HepG2 (cell line): ENCODE data around the gene LRRC45. TPM values are rescaled to one million over a fixed set of nuclear protein-coding genes. Genes with fewer than 3 reads are reported as not detected.

Experiments used
- AGO1 ChIP-seq: fragments of 200-400 bp; formaldehyde crosslinking; IDR thresholded peaks from 2 replicates; pipeline ENCODE4 v1.6.1; 2017; ENCODE audit warnings: mild to moderate bottlenecking, low read depth, low read length, moderate library complexity; ENCODE audit not compliant: poor library complexity, severe bottlenecking
- ATF7-NPFF ChIP-seq: sonication (generic); formaldehyde crosslinking; IDR thresholded peaks from 2 replicates; pipeline ENCODE4 v1.8.1; 2023; ENCODE audit warnings: mild to moderate bottlenecking, low read depth, missing genetic modification reagents, moderate library complexity
- FOSL2 ChIP-seq: sonication (generic); formaldehyde crosslinking; IDR thresholded peaks from 2 replicates; pipeline ENCODE4 v1.4.0; 2020; ENCODE audit warnings: missing genetic modification reagents
- HOXA3 ChIP-seq: sonication (generic); formaldehyde crosslinking; IDR thresholded peaks from 2 replicates; pipeline ENCODE4 v1.5.0; 2020; ENCODE audit warnings: missing genetic modification reagents
- MTA1 ChIP-seq: sonication (generic); formaldehyde crosslinking; IDR thresholded peaks from 2 replicates; pipeline ENCODE4 v1.4.0; 2020; ENCODE audit warnings: missing genetic modification reagents, mild to moderate bottlenecking, borderline replicate concordance
- PHB2 ChIP-seq: fragments of 450-650 bp; IDR thresholded peaks from 2 replicates; pipeline ENCODE4 v1.6.1; 2018; ENCODE audit not compliant: partially characterized antibody
- SP5 ChIP-seq: IDR thresholded peaks from 2 replicates; pipeline ENCODE4 v1.6.1; 2016; ENCODE audit warnings: low read depth, borderline replicate concordance
- STAG1 ChIP-seq: sonication (generic); formaldehyde crosslinking; IDR thresholded peaks from 2 replicates; pipeline ENCODE4 v1.4.0; 2020; ENCODE audit warnings: missing genetic modification reagents
- TBX2 ChIP-seq: sonication (generic); formaldehyde crosslinking; IDR thresholded peaks from 2 replicates; pipeline ENCODE4 v1.5.0; 2020; ENCODE audit warnings: missing genetic modification reagents, mild to moderate bottlenecking, borderline replicate concordance
- ZFX ChIP-seq: sonication (generic); formaldehyde crosslinking; IDR thresholded peaks from 2 replicates; pipeline ENCODE4 v1.4.0; 2020; ENCODE audit warnings: mild to moderate bottlenecking, low read depth, missing genetic modification reagents, moderate library complexity
- ZNF782 ChIP-seq: sonication (generic); formaldehyde crosslinking; IDR thresholded peaks from 2 replicates; pipeline ENCODE4 v1.4.0; 2020; ENCODE audit warnings: missing genetic modification reagents, mild to moderate bottlenecking, borderline replicate concordance
- polyA plus RNA-seq, 8 experiments: library from polyadenylated mRNA; depleted of rRNA in 3 of 8; stranded (reverse) in 7 of 8; unstranded in 1 of 8; fragments of >200 nt; fragmentation: Illumina TruSeq in 4 of 8; extraction: Trizol in 4 of 8; gene quantifications; 2 replicates each; pipeline versions ENCODE4 v1.2.1 to v1.2.3, GENCODE V29; 2011 to 2016; ENCODE audit warnings: low read depth in 4 of 8, missing spikeins in 1 of 8, mixed read lengths in 1 of 8; ENCODE audit not compliant: insufficient read depth in 1 of 8
- total RNA-seq, 5 experiments: library from RNA; depleted of rRNA; stranded (reverse); fragments of >200 nt; fragmentation: Illumina TruSeq; extraction: Trizol; gene quantifications; 2 replicates each; pipeline ENCODE4 v1.2.3, GENCODE V29; 2016; ENCODE audit warnings: low read depth in 1 of 5
- TF ChIP-seq, protein P1 (sequence below), 2 experiments: sonication (generic) in 1 of 2; formaldehyde crosslinking in 1 of 2; IDR thresholded peaks; 2 replicates each; pipeline versions ENCODE4 v1.6.1 to v1.9.0; 2014 to 2022; ENCODE audit warnings: antibody characterized with exemption in 1 of 2, borderline replicate concordance in 1 of 2, inconsistent platforms in 1 of 2, low read depth in 1 of 2, missing genetic modification reagents in 1 of 2
- TF ChIP-seq, protein P2 (sequence below), 2 experiments: sonication (generic) in 1 of 2; formaldehyde crosslinking in 1 of 2; IDR thresholded peaks; 2 replicates each; pipeline versions ENCODE4 v1.4.0 to v1.6.1; 2018 to 2020; ENCODE audit warnings: missing genetic modification reagents in 2 of 2, borderline replicate concordance in 1 of 2, low read depth in 1 of 2, mild to moderate bottlenecking in 1 of 2, missing biosample characterization in 1 of 2
- TF ChIP-seq, protein P3 (sequence below): sonication (generic); formaldehyde crosslinking; IDR thresholded peaks from 2 replicates; pipeline ENCODE4 v1.5.1; 2020; ENCODE audit warnings: mild to moderate bottlenecking, missing genetic modification reagents, moderate library complexity

LRRC45 gene
- total and polyA plus RNA-seq, 2 of the 13 experiments (the other 11 are each of a cell fraction or from before 2014, with no cell fraction given), result 11.6 to 48.1 TPM

DNA sequence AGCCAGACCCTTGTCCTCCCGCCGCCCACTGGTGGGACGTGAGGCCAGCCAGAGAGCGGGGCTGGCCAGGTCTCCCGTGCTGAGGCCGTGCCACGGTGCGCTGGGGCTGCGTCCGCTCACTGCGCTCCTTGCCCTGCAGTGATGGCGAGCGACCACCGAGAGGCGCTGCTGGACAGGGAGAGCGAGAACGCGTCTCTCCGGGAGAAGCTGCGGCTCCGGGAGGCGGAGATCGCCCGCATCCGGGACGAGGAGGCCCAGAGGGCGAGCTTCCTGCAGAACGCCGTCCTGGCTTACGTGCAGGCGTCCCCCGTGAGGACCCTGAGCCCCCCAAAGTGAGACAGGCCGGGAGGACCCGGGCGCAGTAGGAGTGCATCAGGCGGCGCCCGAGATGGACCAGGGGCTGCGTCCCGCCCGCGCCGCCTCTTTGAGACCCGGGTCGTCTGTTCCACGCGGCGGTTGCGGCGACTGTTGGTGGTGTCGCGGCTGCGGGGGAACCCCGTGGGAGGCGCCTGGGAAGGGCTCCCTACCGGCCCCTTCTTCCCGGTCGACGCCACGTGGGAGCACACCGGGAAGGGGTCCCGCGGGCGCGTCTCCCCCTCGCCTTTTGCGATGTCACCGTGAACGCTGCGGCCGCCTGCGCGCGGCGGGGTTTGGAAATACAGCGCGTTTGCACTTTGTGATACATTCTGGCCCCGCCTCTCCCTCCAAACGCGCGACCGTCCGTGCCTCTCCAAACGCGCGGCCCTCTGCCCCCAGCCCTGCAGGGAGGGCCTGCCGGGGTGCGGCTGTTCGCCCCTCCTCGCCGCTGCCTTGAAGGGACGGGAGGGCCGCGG is 7.6 kb downstream of the LRRC45 start (continued):
- TF ChIP-seq SP5 (CRISPR knock-in tag) (0 out of 2 replicates have a peak, but pooled peaks have one; percentile 20), ZFX (0 out of 2 replicates have a peak, but pooled peaks have one; percentile 29), ATF7-NPFF (CRISPR knock-in tag) (0 out of 2 replicates have a peak, but pooled peaks have one; percentile 41), FOSL2 (0 out of 2 replicates have a peak, but pooled peaks have one; percentile 8), MTA1 (CRISPR knock-in tag) (peak; percentile 59; the same call in 1 of the 2 replicates), STAG1 (CRISPR knock-in tag) (peak; percentile 88), TBX2 (CRISPR knock-in tag) (no peak), PHB2 (no peak), AGO1 (peak; percentile 14), ZNF782 (CRISPR knock-in tag) (no peak), HOXA3 (peak; percentile 96)
- TF ChIP-seq, protein P1, sequence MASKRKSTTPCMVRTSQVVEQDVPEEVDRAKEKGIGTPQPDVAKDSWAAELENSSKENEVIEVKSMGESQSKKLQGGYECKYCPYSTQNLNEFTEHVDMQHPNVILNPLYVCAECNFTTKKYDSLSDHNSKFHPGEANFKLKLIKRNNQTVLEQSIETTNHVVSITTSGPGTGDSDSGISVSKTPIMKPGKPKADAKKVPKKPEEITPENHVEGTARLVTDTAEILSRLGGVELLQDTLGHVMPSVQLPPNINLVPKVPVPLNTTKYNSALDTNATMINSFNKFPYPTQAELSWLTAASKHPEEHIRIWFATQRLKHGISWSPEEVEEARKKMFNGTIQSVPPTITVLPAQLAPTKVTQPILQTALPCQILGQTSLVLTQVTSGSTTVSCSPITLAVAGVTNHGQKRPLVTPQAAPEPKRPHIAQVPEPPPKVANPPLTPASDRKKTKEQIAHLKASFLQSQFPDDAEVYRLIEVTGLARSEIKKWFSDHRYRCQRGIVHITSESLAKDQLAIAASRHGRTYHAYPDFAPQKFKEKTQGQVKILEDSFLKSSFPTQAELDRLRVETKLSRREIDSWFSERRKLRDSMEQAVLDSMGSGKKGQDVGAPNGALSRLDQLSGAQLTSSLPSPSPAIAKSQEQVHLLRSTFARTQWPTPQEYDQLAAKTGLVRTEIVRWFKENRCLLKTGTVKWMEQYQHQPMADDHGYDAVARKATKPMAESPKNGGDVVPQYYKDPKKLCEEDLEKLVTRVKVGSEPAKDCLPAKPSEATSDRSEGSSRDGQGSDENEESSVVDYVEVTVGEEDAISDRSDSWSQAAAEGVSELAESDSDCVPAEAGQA (IDR thresholded peaks at IDR 0.05; ENCODE audit: low read depth), result 0 out of 2 replicates have a peak, but pooled peaks have one; percentile 18
- TF ChIP-seq, protein P1 (CRISPR knock-in tag; IDR thresholded peaks at IDR 0.05; ENCODE audit: borderline replicate concordance), result no peak
- TF ChIP-seq, protein P2, sequence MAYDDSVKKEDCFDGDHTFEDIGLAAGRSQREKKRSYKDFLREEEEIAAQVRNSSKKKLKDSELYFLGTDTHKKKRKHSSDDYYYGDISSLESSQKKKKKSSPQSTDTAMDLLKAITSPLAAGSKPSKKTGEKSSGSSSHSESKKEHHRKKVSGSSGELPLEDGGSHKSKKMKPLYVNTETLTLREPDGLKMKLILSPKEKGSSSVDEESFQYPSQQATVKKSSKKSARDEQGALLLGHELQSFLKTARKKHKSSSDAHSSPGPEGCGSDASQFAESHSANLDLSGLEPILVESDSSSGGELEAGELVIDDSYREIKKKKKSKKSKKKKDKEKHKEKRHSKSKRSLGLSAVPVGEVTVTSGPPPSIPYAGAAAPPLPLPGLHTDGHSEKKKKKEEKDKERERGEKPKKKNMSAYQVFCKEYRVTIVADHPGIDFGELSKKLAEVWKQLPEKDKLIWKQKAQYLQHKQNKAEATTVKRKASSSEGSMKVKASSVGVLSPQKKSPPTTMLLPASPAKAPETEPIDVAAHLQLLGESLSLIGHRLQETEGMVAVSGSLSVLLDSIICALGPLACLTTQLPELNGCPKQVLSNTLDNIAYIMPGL (CRISPR knock-in tag; IDR thresholded peaks at IDR 0.05; ENCODE audit: borderline replicate concordance in 1 of 2, low read depth in 1 of 2), result peak in 1 of 2 experiments; percentile 38; a peak in 1 of 4 replicates
- TF ChIP-seq, protein P3, sequence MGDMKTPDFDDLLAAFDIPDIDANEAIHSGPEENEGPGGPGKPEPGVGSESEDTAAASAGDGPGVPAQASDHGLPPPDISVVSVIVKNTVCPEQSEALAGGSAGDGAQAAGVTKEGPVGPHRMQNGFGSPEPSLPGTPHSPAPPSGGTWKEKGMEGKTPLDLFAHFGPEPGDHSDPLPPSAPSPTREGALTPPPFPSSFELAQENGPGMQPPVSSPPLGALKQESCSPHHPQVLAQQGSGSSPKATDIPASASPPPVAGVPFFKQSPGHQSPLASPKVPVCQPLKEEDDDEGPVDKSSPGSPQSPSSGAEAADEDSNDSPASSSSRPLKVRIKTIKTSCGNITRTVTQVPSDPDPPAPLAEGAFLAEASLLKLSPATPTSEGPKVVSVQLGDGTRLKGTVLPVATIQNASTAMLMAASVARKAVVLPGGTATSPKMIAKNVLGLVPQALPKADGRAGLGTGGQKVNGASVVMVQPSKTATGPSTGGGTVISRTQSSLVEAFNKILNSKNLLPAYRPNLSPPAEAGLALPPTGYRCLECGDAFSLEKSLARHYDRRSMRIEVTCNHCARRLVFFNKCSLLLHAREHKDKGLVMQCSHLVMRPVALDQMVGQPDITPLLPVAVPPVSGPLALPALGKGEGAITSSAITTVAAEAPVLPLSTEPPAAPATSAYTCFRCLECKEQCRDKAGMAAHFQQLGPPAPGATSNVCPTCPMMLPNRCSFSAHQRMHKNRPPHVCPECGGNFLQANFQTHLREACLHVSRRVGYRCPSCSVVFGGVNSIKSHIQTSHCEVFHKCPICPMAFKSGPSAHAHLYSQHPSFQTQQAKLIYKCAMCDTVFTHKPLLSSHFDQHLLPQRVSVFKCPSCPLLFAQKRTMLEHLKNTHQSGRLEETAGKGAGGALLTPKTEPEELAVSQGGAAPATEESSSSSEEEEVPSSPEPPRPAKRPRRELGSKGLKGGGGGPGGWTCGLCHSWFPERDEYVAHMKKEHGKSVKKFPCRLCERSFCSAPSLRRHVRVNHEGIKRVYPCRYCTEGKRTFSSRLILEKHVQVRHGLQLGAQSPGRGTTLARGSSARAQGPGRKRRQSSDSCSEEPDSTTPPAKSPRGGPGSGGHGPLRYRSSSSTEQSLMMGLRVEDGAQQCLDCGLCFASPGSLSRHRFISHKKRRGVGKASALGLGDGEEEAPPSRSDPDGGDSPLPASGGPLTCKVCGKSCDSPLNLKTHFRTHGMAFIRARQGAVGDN (CRISPR knock-in tag), result peak; percentile 60
